Measurements from ENCODE around the gene NRP2. TPM values are rescaled to one million over a fixed set of nuclear protein-coding genes. Genes with fewer than 3 reads are reported as not detected.

The NRP2 gene
- total and polyA plus RNA-seq, 4 donors, result 3.8 to 17.7 (median 12.2) TPM

DNA sequence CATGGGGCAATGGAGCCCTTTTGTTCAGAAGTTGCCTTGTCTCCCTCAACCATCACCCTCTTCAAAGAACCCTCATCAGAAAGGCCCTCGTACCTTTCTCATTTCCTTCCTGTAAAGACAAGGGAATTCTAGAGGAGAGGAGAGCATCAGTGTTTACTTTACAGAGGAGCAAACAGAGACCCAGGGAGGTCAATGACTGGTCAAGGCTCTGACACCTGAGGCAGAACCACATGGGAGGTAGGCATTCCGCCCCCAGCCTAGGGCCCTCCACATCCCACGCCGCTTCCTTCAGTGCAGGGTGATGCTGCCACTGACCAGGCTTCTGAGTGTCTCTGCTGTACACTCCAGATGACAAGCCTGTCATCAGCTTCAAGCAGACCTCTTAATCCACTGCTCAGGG, 104.7 kb downstream of the NRP2 start:
- TF ChIP-seq CTCF (IDR thresholded peaks at IDR 0.05; ENCODE audit: low read depth, low read length, missing input control) (no peak), FOXA1 (IDR thresholded peaks at IDR 0.05) (no peak), FOXA2 (IDR thresholded peaks at IDR 0.05) (peak; percentile 10), RXRA (IDR thresholded peaks at IDR 0.05) (peak in 1 of 2 donors; percentile 27)
- TF ChIP-seq, protein P1, sequence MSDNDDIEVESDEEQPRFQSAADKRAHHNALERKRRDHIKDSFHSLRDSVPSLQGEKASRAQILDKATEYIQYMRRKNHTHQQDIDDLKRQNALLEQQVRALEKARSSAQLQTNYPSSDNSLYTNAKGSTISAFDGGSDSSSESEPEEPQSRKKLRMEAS (IDR thresholded peaks at IDR 0.05), result no peak
- Histone ChIP-seq H3K36me3 (ENCODE audit: control insufficient read depth in 4 of 4, insufficient read depth in 3 of 4, low read depth in 1 of 4, low read length in 3 of 4) (no peaks in the 10 kb centered on the region), H3K9ac (ENCODE audit: low read depth in 1 of 2, low read length in 2 of 2) (no peak overlapping the region), H3K4me1 (ENCODE audit: control insufficient read depth in 4 of 4, insufficient read depth in 4 of 4, low read length in 3 of 4) (peaks cover 0 to 16% (median 5%) of the 10 kb centered on the region in 4 donors), H3K9me3 (ENCODE audit: control insufficient read depth in 4 of 4, low read length in 3 of 4) (no peaks in the 10 kb centered on the region), H3K4me3 (ENCODE audit: low read depth in 1 of 3, low read length in 3 of 3) (no peak overlapping the region), H3K27ac (ENCODE audit: low read depth in 1 of 2, low read length in 2 of 2) (no peak overlapping the region), H3K27me3 (ENCODE audit: control insufficient read depth in 4 of 4, insufficient read depth in 4 of 4, low read length in 3 of 4) (no peaks in the 10 kb centered on the region)
- 81% methylated on average over 4 of the region's 4 CpGs for WGBS
- no peak for DNase-seq (ENCODE audit: low spot score)

DNA sequence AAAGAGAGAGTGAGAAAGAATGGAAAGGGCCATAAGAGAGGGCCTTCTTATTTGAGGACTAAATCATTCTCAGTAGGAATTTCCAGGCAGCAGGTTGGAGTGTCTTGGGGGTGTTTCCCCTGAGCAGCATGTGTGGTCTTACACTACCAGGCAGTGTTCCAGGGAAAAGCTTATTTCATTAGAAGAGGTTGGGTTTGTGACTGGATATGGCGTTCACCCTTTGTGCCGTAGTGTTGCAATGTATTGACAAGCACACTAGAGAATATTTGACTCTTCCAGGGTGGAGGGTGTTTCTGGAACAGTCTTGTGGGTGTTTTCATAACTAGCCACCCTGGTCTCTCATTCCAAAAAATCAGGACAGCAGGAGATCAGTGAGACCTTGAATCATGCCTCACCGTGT, 105.5 kb downstream of the NRP2 start:
- TF ChIP-seq RXRA (IDR thresholded peaks at IDR 0.05), result peak; percentile 30 to 84
- TF ChIP-seq HNF4A (conservative IDR thresholded peaks at IDR 0.05), result peak; percentile 56 to 79
- peak; percentile 67 for TF ChIP-seq FOXA2 (IDR thresholded peaks at IDR 0.05)
- peak in 1 of 2 donors; percentile 65 for TF ChIP-seq JUND (IDR thresholded peaks at IDR 0.05)
- peak; percentile 37 for TF ChIP-seq ZBTB33 (IDR thresholded peaks at IDR 0.05)
- no peak for TF ChIP-seq GABPA (IDR thresholded peaks at IDR 0.05 in 1 of 2, conservative IDR thresholded peaks at IDR 0.05 in 1 of 2)
- peak; percentile 76 for TF ChIP-seq YY1 (IDR thresholded peaks at IDR 0.05)
- TF ChIP-seq, protein P1 (IDR thresholded peaks at IDR 0.05), result peak; percentile 74
- peak; percentile 46 for TF ChIP-seq FOXA1 (IDR thresholded peaks at IDR 0.05)
- no peak for TF ChIP-seq CTCF (IDR thresholded peaks at IDR 0.05; ENCODE audit: low read depth, low read length, missing input control)
- no peak for TF ChIP-seq HNF4G (IDR thresholded peaks at IDR 0.05)
- TF ChIP-seq RAD21 (IDR thresholded peaks at IDR 0.05), result peak in 1 of 2 donors; percentile 9
- no peak for TF ChIP-seq ATF3 (IDR thresholded peaks at IDR 0.05)
- no peak for TF ChIP-seq NR2F2 (IDR thresholded peaks at IDR 0.05)
- peak; percentile 24 for TF ChIP-seq REST (IDR thresholded peaks at IDR 0.05)
- TF ChIP-seq SP1 (IDR thresholded peaks at IDR 0.05), result peak; percentile 32
- H3K27ac ChIP-seq (ENCODE audit: low read depth in 1 of 2, low read length in 2 of 2), result peak overlapping the region; percentile 25 to 60
- H3K4me1 ChIP-seq (ENCODE audit: control insufficient read depth in 4 of 4, insufficient read depth in 4 of 4, low read length in 3 of 4), result peaks cover 0 to 16% (median 5%) of the 10 kb centered on the region in 4 donors

More for the DNA sequence above, 105.5 kb downstream of the NRP2 start:
- DNase-seq (ENCODE audit: low spot score), result no peak
- no peak overlapping the region for H3K4me3 ChIP-seq (ENCODE audit: low read depth in 1 of 3, low read length in 3 of 3)
- 50% methylated on average over 3 of the region's 3 CpGs for WGBS
- H3K9me3 ChIP-seq (ENCODE audit: control insufficient read depth in 4 of 4, low read length in 3 of 4), result no peaks in the 10 kb centered on the region
- H3K27me3 ChIP-seq (ENCODE audit: control insufficient read depth in 4 of 4, insufficient read depth in 4 of 4, low read length in 3 of 4), result no peaks in the 10 kb centered on the region
- H3K36me3 ChIP-seq (ENCODE audit: control insufficient read depth in 4 of 4, insufficient read depth in 3 of 4, low read depth in 1 of 4, low read length in 3 of 4), result no peaks in the 10 kb centered on the region
- H3K9ac ChIP-seq (ENCODE audit: low read depth in 1 of 2, low read length in 2 of 2), result no peak overlapping the region
